Measurements from ENCODE around the gene APEX2. TPM values are rescaled to one million over a fixed set of nuclear protein-coding genes. Genes with fewer than 3 reads are reported as not detected.

Gene APEX2
- total and polyA plus RNA-seq, 2 of the 4 experiments (the other 2 are of a cell fraction), result 3.4 to 16.5 TPM

DNA sequence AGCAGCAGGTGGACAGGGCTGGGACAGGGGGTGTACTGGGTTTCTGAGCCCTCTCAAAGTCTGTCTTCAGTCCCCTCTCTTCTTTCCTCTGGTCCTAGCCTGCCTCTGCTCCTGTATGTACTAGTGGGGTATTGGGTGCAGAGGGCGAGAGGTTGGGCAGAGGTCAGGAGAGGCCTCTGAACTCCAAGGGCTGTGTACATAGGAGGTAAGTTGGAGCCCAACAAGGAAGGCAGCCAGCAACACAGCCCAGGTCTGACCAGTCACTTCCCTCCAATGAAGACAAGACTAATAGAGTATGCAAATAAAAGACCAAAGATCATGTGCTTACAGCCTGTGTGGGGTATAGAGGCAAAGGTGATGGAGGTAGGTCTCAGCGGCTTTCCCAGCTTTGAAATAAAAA is 6.1 kb upstream of the APEX2 start, which contains the start of gene PFKFB1:
TSS of gene PFKFB1 (minus strand) at position 90 of the 400 bp plus-strand sequence. CDS start 181 bp downstream, outside the sequence.
- ChIA-PET CTCF (no interaction called here), POLR2A (ENCODE audit: unreplicated experiment) (no interaction called here)
- H2AFZ ChIP-seq (replicated peaks; ENCODE audit: low read length, poor library complexity), result no peak within 1 kb of the TSS
- no peak within 1 kb of the TSS for H2BK15ac ChIP-seq (ENCODE audit: low read depth, low read length)
- H3K4me2 ChIP-seq (ENCODE audit: low read depth, low read length), result no peak within 1 kb of the TSS
- dilution Hi-C loops (cut with HindIII; ENCODE audit: low sequenced_read_pairs, unreplicated experiment), result no loop called here
- H3K27ac ChIP-seq (ENCODE audit: insufficient read depth, low read length), result no peak within 1 kb of the TSS
- no peak within 1 kb of the TSS for H3K14ac ChIP-seq (replicated peaks; ENCODE audit: low read depth, low read length)
- H4K20me1 ChIP-seq (ENCODE audit: insufficient read depth, low read length), result no peaks in the 10 kb centered on the region
- H4K5ac ChIP-seq (ENCODE audit: low read depth, low read length), result no peak within 1 kb of the TSS
- peaks cover 14% of the 10 kb centered on the region for H3K27me3 ChIP-seq (ENCODE audit: control insufficient read depth, insufficient read depth, low read length)
- intact Hi-C loops (cut with micrococcal nuclease), result no loop called here
- no peak within 1 kb of the TSS for H2AK5ac ChIP-seq (ENCODE audit: low read depth, low read length)
- H3K56ac ChIP-seq (ENCODE audit: extremely low read depth, insufficient read depth, low read length), result no peak within 1 kb of the TSS
- DNase-seq, result no peak
- H3K4ac ChIP-seq (ENCODE audit: low read depth, low read length), result no peak within 1 kb of the TSS
- no peaks in the 10 kb centered on the region for H3K9me1 ChIP-seq (ENCODE audit: insufficient read depth, low read length)
- H3K18ac ChIP-seq (ENCODE audit: low read depth, low read length), result no peak within 1 kb of the TSS
- no TSS peak for BruUV-seq (replicated peaks)
- H3K36me3 ChIP-seq (ENCODE audit: control insufficient read depth, insufficient read depth, low read length), result no peaks in the 10 kb centered on the region
- H3K9me3 ChIP-seq (ENCODE audit: control insufficient read depth, insufficient read depth, low read length), result no peaks in the 10 kb centered on the region
- H2AK9ac ChIP-seq (replicated peaks; ENCODE audit: low read depth, low read length, poor library complexity), result no peak within 1 kb of the TSS
- no peak for TF ChIP-seq RAD21 (IDR thresholded peaks at IDR 0.05; ENCODE audit: low read length)
- TF ChIP-seq POLR2A (IDR thresholded peaks at IDR 0.05; ENCODE audit: low read depth, low read length), result no peak
- no peak for TF ChIP-seq MXI1 (IDR thresholded peaks at IDR 0.05; ENCODE audit: borderline replicate concordance, low read depth, low read length)
- TF ChIP-seq SMC3 (IDR thresholded peaks at IDR 0.05; ENCODE audit: low read depth, low read length), result no peak
- TF ChIP-seq RCOR1 (IDR thresholded peaks at IDR 0.05; ENCODE audit: insufficient replicate concordance, low read length), result no peak
- TF ChIP-seq RFX5 (IDR thresholded peaks at IDR 0.05; ENCODE audit: low read depth, low read length), result no peak
- TF ChIP-seq, protein P1, sequence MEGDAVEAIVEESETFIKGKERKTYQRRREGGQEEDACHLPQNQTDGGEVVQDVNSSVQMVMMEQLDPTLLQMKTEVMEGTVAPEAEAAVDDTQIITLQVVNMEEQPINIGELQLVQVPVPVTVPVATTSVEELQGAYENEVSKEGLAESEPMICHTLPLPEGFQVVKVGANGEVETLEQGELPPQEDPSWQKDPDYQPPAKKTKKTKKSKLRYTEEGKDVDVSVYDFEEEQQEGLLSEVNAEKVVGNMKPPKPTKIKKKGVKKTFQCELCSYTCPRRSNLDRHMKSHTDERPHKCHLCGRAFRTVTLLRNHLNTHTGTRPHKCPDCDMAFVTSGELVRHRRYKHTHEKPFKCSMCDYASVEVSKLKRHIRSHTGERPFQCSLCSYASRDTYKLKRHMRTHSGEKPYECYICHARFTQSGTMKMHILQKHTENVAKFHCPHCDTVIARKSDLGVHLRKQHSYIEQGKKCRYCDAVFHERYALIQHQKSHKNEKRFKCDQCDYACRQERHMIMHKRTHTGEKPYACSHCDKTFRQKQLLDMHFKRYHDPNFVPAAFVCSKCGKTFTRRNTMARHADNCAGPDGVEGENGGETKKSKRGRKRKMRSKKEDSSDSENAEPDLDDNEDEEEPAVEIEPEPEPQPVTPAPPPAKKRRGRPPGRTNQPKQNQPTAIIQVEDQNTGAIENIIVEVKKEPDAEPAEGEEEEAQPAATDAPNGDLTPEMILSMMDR (conservative IDR thresholded peaks at IDR 0.05; ENCODE audit: low read depth, low read length), result no peak
- TF ChIP-seq FOS (IDR thresholded peaks at IDR 0.05; ENCODE audit: low read depth, low read length), result no peak
- TF ChIP-seq CEBPB (IDR thresholded peaks at IDR 0.05; ENCODE audit: low read depth, low read length), result no peak
- TF ChIP-seq MAZ (IDR thresholded peaks at IDR 0.05; ENCODE audit: borderline replicate concordance, low read depth, low read length), result no peak
- TF ChIP-seq CHD1 (IDR thresholded peaks at IDR 0.05; ENCODE audit: low read depth, low read length), result no peak
- TF ChIP-seq MAFK (IDR thresholded peaks at IDR 0.05; ENCODE audit: low read depth, low read length), result no peak
- TF ChIP-seq USF2 (IDR thresholded peaks at IDR 0.05; ENCODE audit: low read depth, low read length), result no peak
- no peak within 1 kb of the TSS for H3K9ac ChIP-seq (ENCODE audit: low read depth, low read length)
- no peak within 1 kb of the TSS for H3K23ac ChIP-seq (ENCODE audit: low read depth, low read length)
- in situ Hi-C loops (cut with MboI; ENCODE audit: low sequenced_read_pairs), result no loop called here
- no peak within 1 kb of the TSS for H4K91ac ChIP-seq (ENCODE audit: insufficient read depth, low read depth, low read length)
- H4K8ac ChIP-seq (ENCODE audit: low read depth in 2 of 2, low read length in 2 of 2), result no peak within 1 kb of the TSS
- WGBS, 2 experiments (ENCODE audit: extremely low coverage in 2 of 2, insufficient read length in 1 of 2), result no CpG with 5 or more reads among the region's 2 CpGs
- H3K4me3 ChIP-seq (ENCODE audit: insufficient read depth, low read depth, low read length), result no peak within 1 kb of the TSS
- H3K79me1 ChIP-seq (ENCODE audit: low read depth in 1 of 2, low read length in 2 of 2), result no peaks in the 10 kb centered on the region
- H2BK20ac ChIP-seq (ENCODE audit: low read depth, low read length), result no peak within 1 kb of the TSS
- H2BK120ac ChIP-seq (ENCODE audit: low read depth, low read length), result no peak within 1 kb of the TSS
- no peak within 1 kb of the TSS for H2BK5ac ChIP-seq (ENCODE audit: low read depth, low read length, poor library complexity, severe bottlenecking)
- no peaks in the 10 kb centered on the region for H3K4me1 ChIP-seq (ENCODE audit: control insufficient read depth, insufficient read depth, low read length)
- no peak for ATAC-seq (ENCODE audit: low read depth)
